SH-SY5Y (cell line): ENCODE data around the gene CMSS1.

Experiments
- GATA2 ChIP-seq: IDR thresholded peaks from 2 replicates; pipeline ENCODE4 v1.6.1; 2011; ENCODE audit warnings: mild to moderate bottlenecking, low read depth, low read length
- GATA3 ChIP-seq: IDR thresholded peaks from 2 replicates; pipeline ENCODE4 v1.6.1; 2011; ENCODE audit warnings: low read depth, mild to moderate bottlenecking, low read length, moderate library complexity

GRCh38 chr3:99925584-99926230 lies 108.0 kb downstream of the CMSS1 start:
- TF ChIP-seq GATA2 (no peak), GATA3 (no peak)
